Central memory CD8-positive, alpha-beta T cell (primary cell): Measurements from ENCODE around the gene TLN1.

Source experiments
- ATAC-seq: fragments of 150-1000 bp; cut with Tn5 transposase; replicated peaks from 2 replicates; pipeline ENCODE4 v1.10.0; 2022; ENCODE audit warnings: mild to moderate bottlenecking, moderate FRiP score, moderate number of reproducible peaks; ENCODE audit not compliant: poor library complexity, severe bottlenecking; ENCODE audit errors: extremely low read depth
- DNase-seq, 2 donors: peaks; one replicate each; pipeline ENCODE4 v3.0.0; 2021; ENCODE audit warnings: low spot score in 2 of 2
- H3K27ac Mint-ChIP-seq: one replicate; pipeline ENCODE4 v1.8.0; 2022; ENCODE audit warnings: low read depth, mild to moderate bottlenecking, moderate library complexity, mixed read lengths
- H3K27me3 Mint-ChIP-seq: one replicate; pipeline ENCODE4 v1.8.0; 2022; ENCODE audit warnings: mixed read lengths
- H3K36me3 Mint-ChIP-seq: one replicate; pipeline ENCODE4 v1.8.0; 2022; ENCODE audit warnings: mild to moderate bottlenecking, moderate library complexity, mixed read lengths; ENCODE audit not compliant: insufficient read depth
- H3K4me1 Mint-ChIP-seq: one replicate; pipeline ENCODE4 v1.8.0; 2022; ENCODE audit warnings: mixed read lengths
- H3K4me3 Mint-ChIP-seq: one replicate; pipeline ENCODE4 v1.8.0; 2022; ENCODE audit warnings: mild to moderate bottlenecking, moderate library complexity, mixed read lengths
- H3K9me3 Mint-ChIP-seq: one replicate; pipeline ENCODE4 v1.8.0; 2022; ENCODE audit warnings: mixed read lengths

Gene TLN1

DNA sequence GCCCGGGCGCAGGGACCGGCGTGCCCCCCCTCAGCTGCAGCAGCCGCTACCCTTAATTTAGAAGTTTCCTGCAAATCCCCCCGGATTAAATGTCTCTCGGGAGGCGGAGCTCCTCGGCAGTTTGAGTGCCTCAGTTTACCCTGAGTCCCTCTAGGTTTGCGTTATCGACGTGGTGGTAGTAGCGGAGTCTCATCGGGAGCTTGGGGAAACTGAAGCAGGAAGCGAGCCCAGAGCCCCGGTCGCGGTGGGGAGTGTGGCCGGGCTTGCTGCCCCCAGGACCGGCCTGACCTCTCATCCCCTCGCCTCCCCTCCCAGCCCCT, 41.7 kb downstream of the TLN1 start:
- Mint-ChIP-seq H3K36me3 (peaks cover 7% of the 10 kb centered on the region), H3K4me1 (peaks cover 27% of the 10 kb centered on the region)
- no peak for ATAC-seq

DNA sequence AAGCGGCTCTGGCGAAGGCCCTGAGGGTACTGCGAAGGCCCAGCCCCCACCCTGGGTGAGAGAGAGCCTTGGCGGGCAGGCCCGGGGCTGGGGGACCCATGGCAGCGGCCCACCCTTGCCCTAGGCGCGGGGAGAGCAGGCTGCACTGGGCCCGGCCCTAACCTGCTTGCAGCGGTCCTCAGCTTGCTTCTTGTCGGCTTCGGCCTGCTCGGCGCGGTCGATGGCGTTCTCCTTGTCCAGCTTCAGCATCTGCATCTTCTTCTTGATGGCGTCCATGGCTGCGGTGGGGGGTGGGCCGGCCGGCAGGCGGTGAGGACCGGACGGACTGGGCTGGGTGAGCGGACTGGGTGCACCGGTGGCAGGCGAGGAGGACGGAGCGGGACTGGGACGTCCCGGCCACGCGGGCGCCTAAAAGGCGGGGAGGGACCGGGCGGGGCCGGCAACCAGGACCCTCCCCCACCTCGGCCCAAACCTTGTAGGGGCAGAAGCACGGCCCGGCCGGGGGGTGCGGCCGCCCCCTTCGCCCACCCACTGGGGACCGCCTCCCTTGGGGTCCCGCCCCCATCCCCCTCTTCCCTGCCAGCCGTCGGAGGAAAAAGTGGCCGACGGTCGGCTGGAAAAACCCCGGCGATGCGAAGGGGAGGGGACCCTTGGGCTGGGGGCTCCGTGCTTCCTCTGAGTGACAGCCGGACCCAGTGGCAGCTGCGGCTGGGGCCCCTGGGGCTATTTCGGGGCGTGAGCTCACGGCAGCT, 42.3 kb downstream of the TLN1 start, which contains the start of gene TPM2:
TSS of gene TPM2 (minus strand) at position 384 of the 752 bp plus-strand sequence. CDS start at position 276, 108 bp downstream.
- no peaks in the 10 kb centered on the region for H3K9me3 Mint-ChIP-seq
- ATAC-seq, result no peak
- no peaks in the 10 kb centered on the region for H3K27me3 Mint-ChIP-seq
- peaks cover 27% of the 10 kb centered on the region for H3K4me1 Mint-ChIP-seq
- no peak for DNase-seq
- H3K36me3 Mint-ChIP-seq, result peaks cover 7% of the 10 kb centered on the region
- H3K4me3 Mint-ChIP-seq, result peak within 1 kb of the TSS; percentile 85
- H3K27ac Mint-ChIP-seq, result peak within 1 kb of the TSS; percentile 80

More for the DNA sequence above, 41.7 kb downstream of the TLN1 start:
- no peak for DNase-seq
- no peaks in the 10 kb centered on the region for H3K9me3 Mint-ChIP-seq
- H3K27me3 Mint-ChIP-seq, result no peaks in the 10 kb centered on the region
- H3K4me3 Mint-ChIP-seq, result peak overlapping the region; percentile 85
- H3K27ac Mint-ChIP-seq, result peak overlapping the region; percentile 22

DNA sequence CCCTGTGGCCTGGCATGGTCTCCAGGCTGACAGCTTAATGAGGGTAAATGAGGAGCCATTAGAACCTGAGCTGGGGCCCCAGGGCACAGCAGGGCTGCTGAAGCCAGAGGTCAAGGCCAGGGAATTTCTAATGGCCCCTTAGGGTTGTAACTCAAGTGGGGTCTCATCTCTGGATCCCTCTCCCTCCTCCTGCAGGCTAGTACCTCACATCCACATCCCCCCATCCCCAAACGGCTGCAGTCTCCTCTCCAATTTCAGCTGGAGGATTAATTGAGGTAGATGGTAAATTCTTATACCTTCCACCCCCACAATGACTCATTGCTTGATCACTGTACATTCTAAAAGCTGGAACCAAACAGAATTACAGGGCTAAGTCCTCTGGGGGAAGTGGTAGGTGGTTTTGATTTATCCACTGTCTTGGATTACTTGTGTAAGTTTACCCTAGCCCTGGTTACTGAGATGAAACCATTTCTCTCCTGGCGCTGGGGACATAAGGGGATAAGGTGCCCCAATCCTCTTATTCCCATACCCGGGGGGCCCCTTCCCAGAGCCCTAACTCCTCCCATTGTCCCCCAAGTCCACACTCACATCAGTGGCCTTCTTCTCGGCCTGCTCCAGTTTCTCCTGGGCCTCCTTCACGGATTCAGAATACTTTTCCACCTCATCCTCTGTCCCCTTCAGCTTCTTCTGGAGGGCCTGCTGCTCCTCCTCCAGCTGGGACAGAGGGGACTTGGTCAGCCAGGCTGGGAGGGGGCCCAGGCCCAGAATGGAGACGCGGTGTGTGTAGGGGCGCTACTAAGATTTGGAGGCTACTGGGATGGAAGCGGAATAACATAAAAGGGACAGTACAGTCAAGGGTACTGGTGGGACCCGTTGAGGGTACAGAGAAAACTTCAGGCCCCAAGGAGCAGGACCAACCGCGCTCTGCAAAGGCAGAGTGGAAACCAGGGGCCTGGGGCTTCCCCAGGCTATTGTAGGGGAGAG, 43.1 kb downstream of the TLN1 start:
- H3K9me3 Mint-ChIP-seq, result no peaks in the 10 kb centered on the region
- H3K27me3 Mint-ChIP-seq, result no peaks in the 10 kb centered on the region
- DNase-seq (no peak), ATAC-seq (no peak)
- peaks cover 27% of the 10 kb centered on the region for H3K4me1 Mint-ChIP-seq
- H3K4me3 Mint-ChIP-seq, result peak overlapping the region; percentile 71
- no peak overlapping the region for H3K27ac Mint-ChIP-seq
- peaks cover 7% of the 10 kb centered on the region for H3K36me3 Mint-ChIP-seq

DNA sequence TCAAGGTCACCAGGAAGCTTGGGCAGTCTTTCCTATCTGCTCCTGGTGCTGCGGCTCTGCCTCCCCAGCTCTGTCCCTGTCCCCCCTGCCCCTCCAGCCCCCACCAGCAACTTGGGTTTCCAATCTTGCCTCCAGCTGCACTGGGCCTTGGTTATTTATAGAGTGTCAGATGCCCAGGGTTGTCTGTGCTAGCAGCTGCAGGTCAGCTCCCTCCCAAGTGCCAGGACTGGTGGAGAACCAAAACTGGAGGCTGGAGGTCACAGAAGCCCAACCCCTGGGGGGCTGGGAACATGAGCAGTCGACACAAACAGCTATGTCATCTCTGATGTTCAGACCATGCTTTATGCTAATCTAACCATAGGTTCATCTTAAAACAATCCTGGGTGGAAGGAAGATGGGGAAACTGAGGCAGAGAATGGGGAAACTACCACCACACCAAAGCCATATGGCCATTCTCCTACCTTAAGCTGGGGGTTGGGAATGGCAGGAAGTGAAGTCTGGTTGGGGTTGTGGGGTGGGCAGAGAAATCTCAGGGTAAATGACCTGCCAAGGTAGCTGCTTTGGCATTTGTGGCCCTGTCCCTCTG, 43.9 kb downstream of the TLN1 start:
- ATAC-seq (no peak), DNase-seq (no peak)
- Mint-ChIP-seq H3K36me3 (peaks cover 7% of the 10 kb centered on the region), H3K9me3 (no peaks in the 10 kb centered on the region), H3K27me3 (no peaks in the 10 kb centered on the region), H3K4me3 (no peak overlapping the region), H3K4me1 (peaks cover 27% of the 10 kb centered on the region), H3K27ac (no peak overlapping the region)

DNA sequence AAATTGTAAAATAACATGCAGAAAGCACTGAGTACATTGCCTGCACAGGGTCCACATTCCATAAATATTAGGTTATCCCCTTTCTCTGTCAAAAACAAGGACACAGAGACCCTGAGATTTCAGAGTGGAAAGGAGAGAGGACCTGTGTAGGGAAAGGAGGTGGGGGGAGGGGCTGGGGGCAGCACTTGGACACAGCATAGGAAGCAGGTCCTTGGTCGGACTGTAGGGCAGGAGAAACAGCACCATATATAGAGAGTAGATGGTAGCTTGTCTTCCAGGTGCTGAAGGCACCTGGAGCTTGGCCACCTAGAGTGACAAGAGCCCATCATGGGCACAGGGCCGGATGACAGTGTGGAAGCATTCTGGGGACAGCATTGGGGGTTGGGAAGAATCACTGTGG, 44.7 kb downstream of the TLN1 start:
- Mint-ChIP-seq H3K4me3 (no peak overlapping the region), H3K9me3 (no peaks in the 10 kb centered on the region), H3K27ac (no peak overlapping the region), H3K27me3 (no peaks in the 10 kb centered on the region), H3K36me3 (peaks cover 7% of the 10 kb centered on the region), H3K4me1 (peaks cover 27% of the 10 kb centered on the region)
- ATAC-seq (no peak), DNase-seq (no peak)

DNA sequence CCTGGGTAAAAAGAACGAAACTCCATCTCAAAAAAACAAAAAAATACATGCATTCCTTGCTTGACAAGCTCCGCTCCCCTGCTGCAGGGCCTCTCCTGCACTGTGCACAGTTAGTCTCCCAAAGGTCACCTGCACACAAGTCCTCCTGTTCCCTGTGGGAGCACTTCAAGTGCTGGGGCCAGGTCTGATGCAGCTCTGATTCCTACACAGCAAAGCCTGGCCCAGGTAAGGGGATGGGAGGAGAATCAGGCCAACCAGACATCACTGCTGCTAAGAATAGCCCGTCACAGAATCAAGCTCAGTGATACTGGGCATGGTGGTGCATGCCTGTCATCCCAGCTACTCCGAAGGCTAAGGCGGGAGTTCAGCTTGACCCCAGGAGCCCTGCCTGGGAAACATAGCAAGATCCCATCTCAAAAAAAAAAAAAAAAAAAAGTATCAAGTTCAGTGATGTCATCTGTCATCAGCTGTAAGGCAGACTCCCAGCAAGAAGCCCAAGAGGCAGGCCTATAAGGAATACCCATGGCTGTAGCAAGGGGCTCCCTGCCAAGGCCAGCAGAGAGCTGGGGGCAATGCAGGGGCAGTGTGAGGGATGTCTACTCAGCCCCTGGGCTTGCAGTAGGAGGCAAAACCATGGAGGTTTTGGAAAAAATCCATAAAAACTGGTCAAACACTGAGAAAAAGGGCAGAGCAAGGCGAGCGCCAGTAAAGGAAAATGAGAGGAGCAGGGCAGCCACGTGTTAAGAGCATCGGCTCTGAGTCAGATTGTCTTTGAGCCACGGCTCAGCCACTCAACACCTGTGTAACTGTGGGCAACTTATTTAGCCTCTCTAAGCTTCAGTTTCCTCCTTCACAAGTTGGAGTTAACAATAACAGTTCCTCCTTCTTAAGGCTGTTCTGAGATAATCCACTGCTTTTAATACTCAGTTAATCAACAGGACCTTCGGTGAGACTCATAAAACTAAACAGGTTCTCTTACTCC, 45.5 kb downstream of the TLN1 start:
- H3K9me3 Mint-ChIP-seq, result no peaks in the 10 kb centered on the region
- H3K36me3 Mint-ChIP-seq, result peaks cover 7% of the 10 kb centered on the region
- no peak overlapping the region for H3K4me3 Mint-ChIP-seq
- H3K27me3 Mint-ChIP-seq, result no peaks in the 10 kb centered on the region
- DNase-seq (no peak), ATAC-seq (no peak)
- peaks cover 20% of the 10 kb centered on the region for H3K4me1 Mint-ChIP-seq
- no peak overlapping the region for H3K27ac Mint-ChIP-seq

DNA sequence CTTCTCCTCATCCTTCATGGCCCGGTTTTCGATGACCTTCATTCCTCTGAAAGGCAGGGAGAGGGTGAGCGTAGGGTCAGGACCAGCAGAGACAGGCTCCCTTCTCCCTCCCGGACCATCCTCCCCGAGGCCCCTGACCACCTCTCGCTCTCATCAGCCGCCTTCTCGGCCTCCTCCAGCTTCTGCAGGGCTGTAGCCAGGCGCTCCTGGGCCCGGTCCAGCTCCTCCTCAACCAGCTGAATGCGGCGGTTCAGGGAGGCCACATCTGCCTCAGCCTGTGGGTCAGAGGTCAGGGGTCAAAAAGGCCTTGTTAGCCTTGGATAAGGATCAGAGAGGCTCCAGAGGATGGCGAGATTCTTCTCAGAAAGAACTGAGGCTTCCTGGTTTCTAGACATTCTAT, 46.5 kb downstream of the TLN1 start:
- ATAC-seq, result no peak
- Mint-ChIP-seq H3K36me3 (peaks cover 4% of the 10 kb centered on the region), H3K27ac (no peak overlapping the region), H3K27me3 (no peaks in the 10 kb centered on the region), H3K4me1 (peaks cover 10% of the 10 kb centered on the region), H3K9me3 (no peaks in the 10 kb centered on the region), H3K4me3 (no peak overlapping the region)
- DNase-seq, result no peak

DNA sequence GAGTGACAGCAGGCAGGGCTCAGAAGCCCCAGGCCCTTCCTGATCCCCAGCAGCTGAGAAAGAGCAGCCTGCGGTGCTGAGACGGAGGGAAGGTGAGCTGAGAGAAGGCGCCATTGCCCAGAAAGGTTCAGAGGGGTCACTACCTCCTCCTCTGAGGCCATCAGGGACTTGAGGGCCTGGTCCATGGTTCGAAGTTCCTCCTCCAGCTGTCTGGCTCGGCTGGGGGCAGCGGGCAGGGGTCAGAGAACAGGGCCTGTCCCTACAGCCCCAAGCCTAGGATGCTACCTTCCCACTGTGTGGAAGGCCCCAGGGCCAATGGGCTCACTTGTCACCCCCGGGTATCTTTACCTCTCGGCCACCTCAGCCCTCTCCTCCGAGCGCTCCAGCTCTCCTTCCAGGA, 47.1 kb downstream of the TLN1 start:
- Mint-ChIP-seq H3K4me3 (no peak overlapping the region), H3K9me3 (no peaks in the 10 kb centered on the region), H3K4me1 (peaks cover 10% of the 10 kb centered on the region), H3K27ac (no peak overlapping the region), H3K36me3 (peaks cover 4% of the 10 kb centered on the region), H3K27me3 (no peaks in the 10 kb centered on the region)
- ATAC-seq, result no peak
- no peak for DNase-seq

DNA sequence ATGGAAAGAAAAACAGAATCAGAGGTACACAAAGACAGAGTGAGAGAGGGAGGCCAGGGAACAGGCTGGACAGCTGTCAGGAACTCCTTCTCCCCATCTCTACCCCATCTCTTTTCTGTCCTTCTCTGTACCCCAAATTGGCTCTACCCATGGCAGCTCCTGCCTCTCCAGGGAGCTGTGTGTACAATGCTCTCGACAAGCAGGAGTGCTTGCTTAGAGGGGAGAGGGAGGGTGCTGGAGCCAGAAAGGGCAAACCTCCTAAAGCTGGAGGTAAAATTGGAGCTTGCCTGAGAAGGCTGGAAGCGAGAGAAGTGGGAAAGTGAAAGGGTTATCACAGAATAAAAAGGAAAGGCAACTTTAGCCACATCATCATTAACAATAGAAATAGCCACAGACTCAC, 48.7 kb downstream of the TLN1 start:
- ATAC-seq, result no peak

DNA sequence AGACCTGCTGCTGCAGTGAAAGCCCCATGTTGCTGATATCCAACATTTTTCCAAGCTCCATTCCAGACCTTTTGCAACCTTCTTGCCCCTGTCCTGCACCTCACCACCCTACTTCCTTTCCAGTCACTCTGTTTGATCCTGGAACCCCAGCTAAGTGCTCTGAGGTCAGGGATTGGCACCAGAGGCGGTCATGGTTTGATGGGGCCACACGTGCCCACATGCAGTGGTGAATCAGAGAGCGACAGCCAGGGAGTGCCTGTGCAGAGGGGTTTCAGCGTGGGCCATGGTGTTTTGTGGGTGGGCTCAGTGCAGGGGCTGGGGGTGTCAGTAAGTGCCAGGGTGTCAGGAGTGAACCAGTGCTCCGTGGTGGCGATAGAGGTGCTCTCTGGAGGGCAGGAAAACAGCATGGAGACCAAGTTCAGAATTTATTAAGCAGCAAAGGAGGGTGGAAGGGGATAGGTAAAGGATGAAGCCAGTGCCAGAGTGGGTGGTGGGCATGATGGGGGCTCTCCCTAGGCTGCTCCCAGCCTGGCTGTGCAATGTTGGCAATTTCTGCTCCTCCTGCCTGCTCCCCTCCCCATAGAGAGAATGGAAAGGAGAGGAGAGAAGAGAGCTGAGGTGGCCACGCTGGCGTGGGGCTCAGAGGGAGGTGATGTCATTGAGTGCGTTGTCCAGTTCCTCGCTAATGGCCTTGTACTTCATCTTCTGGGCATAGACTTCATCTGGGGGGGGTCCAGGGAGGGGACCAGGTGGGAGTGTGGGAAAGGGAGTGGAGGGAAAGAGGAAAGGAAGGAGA, 49.3 kb downstream of the TLN1 start:
- Mint-ChIP-seq H3K4me3 (no peak overlapping the region), H3K9me3 (no peaks in the 10 kb centered on the region), H3K27ac (no peak overlapping the region), H3K27me3 (no peaks in the 10 kb centered on the region), H3K4me1 (no peaks in the 10 kb centered on the region), H3K36me3 (peaks cover 4% of the 10 kb centered on the region)
- no peak for DNase-seq
- no peak for ATAC-seq

More for the DNA sequence above, 48.7 kb downstream of the TLN1 start:
- H3K4me3 Mint-ChIP-seq, result no peak overlapping the region
- H3K4me1 Mint-ChIP-seq, result no peaks in the 10 kb centered on the region
- no peak for DNase-seq
- no peaks in the 10 kb centered on the region for H3K9me3 Mint-ChIP-seq
- no peaks in the 10 kb centered on the region for H3K27me3 Mint-ChIP-seq
- no peak overlapping the region for H3K27ac Mint-ChIP-seq
- H3K36me3 Mint-ChIP-seq, result peaks cover 4% of the 10 kb centered on the region

DNA sequence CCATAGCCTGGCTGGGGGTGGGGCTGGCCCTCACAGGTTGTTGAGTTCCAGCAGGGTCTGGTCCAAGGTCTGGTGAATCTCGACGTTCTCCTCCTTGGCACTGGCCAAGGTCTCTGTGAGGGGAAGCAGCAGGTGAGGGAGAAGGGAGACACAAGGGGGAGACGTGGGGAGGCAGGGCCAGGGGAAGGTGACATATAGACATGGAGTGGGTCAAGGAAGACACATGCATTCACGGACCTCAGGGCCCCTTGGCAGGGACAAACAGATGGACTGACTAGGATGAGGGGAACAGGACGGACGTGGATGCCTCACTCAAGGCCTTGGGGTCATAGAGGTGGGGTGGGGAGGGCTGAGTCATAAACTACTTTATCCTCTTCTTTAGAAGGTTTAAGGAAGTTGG, 49.9 kb downstream of the TLN1 start:
- ATAC-seq (no peak), DNase-seq (no peak)
- H3K9me3 Mint-ChIP-seq, result no peaks in the 10 kb centered on the region
- H3K4me1 Mint-ChIP-seq, result no peaks in the 10 kb centered on the region
- H3K27me3 Mint-ChIP-seq, result no peaks in the 10 kb centered on the region
- peaks cover 4% of the 10 kb centered on the region for H3K36me3 Mint-ChIP-seq
- H3K27ac Mint-ChIP-seq, result no peak overlapping the region
- H3K4me3 Mint-ChIP-seq, result no peak overlapping the region
